NOMO-1 treated with dmso at 0.1 percent for 144 hours (cell line): Measurements from ENCODE around the gene FKBP1B.
"Not testable (repeated sequence)": the region's sequence is repeated elsewhere in the genome, so short reads cannot be mapped to it uniquely, and the experiment has no call there.

Source experiments
- DNase-seq: peaks from one replicate; lab custom pipeline; 2025; ENCODE audit not compliant: unreplicated experiment; lab: John Stamatoyannopoulos, UW

Gene FKBP1B

DNA sequence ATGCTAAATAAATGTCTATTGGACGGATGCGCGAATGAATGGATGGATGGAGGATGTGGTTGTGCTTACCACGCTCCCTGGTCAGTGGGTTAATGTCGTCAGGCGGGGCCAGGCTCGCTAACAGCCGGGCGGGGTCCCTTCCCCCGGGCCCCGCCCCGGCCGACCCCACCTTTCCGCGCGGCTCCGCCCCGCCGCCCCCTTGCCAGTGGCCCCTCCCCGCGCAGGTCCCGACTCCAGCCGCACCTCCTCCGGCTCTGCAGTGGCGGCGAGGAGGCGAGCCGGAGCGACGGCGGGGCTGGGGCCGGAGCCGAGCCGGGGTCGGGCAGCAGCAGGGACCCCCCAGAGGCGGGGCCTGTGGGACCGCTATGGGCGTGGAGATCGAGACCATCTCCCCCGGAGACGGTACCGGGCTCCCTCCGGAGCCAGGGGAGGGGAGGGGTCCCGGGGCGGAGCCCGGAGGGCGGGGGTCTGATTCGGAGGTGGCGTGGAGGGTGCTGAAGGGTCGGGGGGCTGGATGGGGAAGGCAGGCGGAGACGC, at the start of gene FKBP1B:
Gene FKBP1B, plus strand, starts transcription at position 257 of the 537 bp plus-strand sequence. Its CDS starts 109 bp downstream, at position 366.
- no peak for DNase-seq

DNA sequence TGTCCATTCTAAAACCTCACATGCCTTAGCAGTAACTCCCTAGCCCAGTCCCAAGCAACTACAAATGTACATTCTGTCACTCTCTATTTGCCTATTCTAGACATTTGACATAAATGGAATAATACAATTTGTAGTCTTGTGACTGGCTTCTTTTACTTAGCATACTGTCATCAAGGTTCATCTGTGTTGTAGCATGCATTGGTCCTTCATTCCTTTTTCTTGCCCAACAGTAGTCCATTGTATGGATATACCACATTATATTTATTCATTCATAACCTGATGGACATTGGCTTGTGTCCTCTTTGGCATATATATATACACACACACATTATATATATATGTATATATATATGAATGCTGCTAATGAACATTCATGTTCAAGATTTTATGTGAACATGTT, 41.8 kb upstream of the FKBP1B start:
- no peak for DNase-seq

DNA sequence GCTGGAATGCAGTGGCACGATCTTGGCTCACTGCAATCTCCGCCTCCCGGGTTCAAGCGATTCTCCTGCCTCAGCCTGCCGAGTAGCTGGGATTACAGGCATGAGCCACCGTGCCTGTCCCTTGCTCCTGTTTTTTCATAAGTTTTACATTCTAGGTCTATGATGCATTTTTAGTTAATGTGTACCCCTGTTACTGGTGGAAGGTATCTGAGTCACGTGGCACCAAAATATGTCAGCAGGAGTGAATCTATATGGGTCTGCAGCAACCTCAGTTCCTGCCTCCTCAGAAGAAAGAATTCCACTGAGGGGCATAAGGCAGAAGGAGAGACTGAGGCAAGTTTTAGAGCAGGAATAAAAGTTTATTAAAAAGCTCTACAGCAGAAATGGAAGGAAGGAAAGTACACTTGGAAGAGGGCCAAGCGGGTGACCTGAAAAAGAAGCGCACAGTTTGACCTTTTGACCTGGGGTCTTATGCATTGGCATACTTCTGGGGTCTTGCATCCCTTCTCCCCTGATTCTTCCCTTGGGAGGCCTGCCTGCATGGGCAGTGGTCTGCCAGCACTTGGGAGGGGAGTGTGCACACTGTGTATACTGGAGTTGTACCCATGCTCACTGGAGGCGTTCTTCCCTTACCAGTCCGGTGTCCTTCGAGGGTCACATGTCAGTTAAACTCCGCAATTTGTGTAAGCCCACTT, 40.7 kb upstream of the FKBP1B start:
- no peak for DNase-seq

DNA sequence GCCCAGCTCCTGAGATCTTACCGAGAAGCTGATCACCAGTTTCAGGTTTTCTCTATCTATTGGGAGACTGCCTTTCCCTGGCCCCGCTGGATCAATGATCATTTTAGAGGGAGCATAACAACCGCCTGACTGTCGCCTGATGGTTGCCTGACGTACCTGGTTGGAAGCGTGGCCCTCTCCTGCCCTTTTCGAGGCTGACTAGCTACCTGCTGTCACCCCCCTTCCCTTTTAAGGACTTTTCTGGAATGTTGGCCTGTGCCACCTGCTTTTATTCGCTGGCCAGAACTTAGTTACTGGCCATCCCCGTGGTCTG, 40.2 kb upstream of the FKBP1B start:
- DNase-seq, result no peak

DNA sequence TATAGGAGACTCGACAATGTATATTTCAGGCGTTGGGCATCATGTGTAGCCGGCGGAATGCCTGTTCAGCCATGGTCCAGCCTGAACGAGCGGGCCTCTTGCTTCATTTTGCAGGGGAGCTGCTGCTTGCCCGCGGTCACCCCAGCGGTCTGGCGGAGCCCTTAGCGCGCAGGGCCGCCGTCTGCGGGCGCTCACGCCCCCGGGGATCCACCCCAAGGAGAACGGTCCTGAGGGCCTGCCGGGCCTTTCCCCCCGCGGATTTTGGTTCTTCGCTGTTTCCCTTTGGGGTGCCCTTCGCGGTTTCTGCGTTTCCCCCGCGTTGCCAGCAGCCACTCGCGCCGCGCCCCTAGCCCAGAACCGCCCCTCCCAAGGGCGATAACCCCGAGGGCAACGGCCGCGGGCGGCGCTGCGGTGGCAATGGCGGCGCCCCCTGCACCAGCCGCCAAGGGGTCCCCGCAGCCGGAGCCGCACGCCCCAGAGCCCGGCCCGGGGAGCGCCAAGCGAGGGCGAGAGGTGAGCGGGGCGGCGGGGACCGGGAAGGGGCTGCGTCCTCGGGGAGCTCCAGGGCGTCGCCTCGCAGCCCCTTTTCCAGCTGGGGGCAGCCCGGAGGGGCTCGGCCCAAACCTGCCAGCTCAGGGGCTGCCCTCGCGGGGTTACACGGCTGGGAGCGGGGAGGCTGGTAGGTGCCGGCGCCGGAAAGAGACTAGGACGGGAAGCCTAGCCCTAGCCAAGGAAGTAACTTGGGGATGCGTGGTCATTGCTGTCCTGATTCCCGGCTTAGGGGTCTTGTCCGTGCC, 39.7 kb upstream of the FKBP1B start, which contains the start of gene MFSD2B:
Gene MFSD2B, plus strand, starts transcription at position 406 of the 797 bp plus-strand sequence. Its CDS starts 12 bp downstream, at position 418.
- DNase-seq, result no peak

DNA sequence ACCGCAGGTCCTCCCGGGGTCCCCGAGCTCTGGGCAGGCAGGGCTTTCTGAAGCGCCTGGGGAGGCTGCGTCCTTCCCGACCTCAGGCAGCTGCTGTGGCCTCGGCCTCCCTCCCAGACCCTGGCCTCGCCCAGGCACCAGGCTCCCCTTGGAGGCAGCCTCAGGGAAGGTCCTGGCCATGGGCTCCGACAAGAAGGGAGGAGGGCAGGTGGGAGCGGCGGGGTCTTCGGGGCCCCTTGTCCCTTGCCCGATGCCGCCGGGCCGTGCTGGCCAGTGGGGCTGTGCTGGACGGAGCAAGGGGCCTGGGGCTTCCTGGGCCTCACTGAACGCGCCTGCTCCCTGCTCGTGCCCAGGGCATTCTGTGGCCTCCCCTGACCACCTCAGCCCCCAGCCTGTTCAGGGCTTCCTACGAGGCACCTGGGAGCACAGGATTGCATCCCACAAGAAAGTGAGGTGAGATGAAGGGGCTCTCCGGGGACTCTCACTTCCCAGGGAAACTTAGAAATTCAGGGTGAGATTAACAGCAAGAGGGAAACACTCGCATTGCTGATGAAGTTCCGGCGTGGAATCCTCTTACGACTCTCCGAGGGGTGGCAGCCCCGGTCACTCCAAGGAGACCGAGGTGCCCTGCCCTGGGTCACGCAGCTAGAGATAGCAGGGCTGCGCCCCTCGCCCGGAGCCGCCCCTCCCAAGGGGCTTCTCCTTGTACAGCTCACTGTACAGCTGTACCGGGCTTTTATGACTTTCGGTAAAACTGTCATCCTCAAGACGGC, 38.9 kb upstream of the FKBP1B start:
- DNase-seq, result no peak

DNA sequence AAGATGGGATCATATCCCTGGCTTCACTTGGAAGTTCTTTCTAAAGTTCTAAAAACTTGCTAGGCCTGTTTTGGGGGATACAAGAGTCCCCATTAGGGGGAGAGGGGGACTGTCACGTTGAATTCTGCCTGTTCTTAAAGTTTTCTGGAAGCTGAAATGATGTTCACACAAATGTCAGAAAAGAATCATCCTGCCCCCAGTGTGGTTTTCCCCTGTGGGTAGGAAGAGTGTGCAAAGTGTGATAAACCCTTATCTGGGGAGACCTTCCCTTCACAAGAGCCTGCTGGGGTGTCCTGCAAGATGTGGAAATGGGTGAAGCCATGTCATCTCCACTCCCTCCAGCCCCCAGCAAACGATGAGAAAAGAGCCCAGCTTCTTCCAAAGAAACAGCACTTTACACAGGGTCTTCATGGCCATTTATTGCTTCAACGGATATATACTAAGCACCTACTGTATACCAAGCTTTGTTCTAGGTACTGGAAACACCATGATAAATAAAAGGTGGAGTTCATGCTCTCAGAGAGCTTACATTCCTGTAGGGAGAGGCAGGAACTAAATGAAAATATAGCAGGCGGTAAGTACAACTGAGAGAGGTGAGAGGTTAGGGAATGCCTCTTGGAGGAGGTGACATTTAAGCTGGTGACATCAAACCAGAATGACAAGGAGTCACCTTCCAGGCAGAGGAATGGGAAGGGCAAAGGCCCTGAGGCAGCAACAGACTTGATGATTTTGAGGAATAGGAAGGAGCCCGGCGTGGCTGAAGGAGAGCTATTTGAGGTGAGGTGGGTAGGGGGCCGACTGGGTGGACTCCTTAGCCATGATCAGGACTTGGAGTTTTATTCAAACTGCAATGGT, 38.1 kb upstream of the FKBP1B start:
- no peak for DNase-seq

DNA sequence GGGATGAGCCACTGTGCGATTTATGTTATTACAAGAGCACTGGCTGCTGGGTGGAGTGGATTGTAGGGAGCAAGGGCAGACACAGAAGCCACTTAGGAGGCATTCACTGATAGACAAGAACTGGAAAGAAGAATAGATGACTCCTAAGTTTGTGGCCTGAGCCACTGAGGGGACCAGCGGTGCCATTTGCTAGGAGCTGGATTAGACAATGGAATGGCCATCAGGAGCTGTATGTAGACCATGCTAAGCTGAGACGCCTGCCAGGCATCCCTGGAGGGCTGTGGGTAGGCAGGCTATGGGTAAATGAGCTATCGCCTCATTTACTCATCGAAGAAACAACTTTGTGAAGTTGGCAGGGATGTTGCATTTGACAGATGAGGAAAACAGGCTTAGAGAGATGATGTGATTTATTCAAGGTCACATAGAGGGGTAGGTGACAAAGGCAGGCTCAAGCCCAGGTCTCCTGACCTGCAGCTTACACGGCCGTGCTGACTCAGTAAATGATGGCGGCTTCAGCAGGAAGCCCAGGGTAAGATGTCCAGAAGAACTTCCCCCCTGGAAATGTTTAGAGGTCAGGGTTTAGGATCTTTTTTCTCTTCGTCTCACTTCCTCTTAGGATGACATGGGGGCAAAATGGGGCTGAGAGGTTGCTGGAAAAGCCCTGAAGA, 36.9 kb upstream of the FKBP1B start:
- no peak for DNase-seq

DNA sequence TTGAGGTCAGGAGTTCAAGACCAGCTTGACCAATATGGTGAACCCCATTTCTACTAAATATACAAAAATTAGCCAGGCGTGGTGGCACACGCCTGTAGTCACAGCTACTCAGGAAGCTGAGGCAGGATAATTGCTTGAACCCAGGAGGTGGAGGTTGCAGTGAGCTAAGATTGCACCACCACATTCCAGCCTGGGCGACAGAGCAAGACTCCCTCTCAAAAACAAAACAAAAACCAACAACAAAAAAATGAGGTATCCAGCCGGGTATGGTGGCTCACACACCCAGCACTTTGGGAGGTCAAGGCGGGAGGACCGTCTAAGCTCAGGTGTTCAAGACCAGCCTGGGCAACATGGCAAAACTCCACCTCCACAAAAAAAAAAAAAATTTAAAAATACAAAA, 34.6 kb upstream of the FKBP1B start:
- DNase-seq, result not testable (repeated sequence)

DNA sequence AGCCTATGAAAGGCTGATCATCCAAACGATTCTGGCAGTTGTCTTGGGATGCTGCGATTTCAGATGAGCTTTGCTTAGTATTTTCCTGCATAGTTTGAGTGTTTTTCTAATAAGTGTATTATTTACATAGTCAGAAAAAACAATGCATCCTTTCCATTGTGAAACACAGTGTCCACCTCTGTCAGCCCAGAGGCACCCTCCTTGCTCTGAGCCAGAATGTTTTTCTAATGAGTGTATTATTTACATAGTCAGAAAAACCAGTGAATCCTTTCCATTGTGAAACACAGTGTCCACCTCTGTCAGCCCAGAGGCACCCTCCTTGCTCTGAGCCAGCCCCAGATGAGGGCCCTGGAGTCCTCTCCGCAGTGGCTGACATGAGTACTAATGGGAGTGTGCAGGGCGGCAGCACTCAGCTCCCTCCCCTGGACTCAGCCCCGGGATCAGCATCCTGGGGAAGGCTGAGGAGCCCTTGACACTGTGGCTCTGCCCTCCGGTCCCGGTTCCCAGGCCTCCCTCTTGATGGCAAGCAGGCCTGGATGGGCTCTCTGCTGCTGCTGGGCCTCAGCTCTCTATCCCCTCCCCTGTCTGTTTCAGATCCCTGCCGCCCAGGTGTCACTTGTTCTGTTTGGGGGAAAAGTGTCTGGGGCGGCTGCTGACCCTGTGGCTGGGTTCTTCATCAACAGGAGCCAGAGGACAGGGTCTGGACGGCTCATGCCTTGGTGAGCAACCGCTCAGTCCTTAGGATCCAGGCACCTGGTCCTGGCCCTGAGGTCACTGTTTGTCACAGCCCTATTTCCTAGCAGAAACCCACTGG, 33.8 kb upstream of the FKBP1B start:
- no peak for DNase-seq

DNA sequence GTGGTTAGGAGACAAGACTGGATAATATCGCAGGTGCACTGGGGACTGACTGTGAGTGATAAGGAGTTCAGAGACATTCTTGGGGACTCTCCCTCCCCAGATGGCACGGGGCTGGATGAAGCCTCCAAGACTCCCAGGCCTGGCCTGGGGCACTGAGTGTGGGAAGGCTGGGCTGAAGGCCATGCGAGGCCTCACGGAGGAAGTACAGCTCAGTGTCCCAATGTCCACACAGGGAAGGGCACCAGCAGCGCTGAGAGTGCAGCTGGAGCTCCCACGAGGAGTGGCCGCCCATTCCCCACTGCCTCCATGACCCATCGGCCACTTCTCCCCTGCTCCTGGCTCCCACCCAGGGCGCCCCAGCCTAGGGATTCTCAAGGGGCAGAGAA, 33.2 kb upstream of the FKBP1B start:
- DNase-seq, result no peak

DNA sequence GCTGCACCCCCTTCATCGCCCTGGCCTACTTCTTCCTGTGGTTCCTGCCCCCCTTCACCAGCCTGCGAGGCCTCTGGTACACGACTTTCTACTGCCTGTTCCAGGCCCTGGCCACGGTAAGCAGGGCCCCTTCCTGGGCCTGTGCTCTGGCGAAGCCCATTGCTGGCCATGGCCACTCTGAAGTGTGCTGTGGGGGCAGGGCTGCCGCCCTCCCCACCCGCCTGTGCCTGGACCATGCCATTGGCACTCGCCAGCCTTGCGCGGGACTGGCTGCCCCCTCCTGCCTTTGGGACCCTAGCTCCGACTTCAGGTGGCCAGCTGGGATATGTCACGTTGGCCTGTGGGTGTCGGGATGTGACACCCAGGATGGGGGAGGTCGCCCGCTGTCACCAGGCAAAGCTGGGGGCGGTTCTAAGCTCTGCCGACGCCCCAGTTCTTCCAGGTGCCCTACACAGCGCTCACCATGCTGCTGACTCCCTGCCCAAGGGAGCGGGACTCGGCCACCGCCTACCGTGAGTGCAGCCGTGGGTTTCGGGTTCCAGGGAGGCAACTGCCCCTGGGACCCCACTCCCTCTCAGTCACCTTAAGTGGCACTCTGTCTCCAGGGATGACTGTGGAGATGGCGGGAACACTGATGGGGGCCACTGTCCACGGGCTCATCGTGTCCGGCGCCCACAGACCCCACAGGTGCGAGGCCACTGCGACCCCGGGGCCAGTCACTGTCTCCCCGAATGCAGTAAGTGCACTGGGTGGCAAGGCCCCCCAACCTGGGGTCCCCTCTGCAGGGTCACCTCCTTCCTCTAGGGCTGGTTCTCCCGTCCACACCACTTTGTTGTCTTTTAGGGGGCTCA, 32.5 kb upstream of the FKBP1B start:
- DNase-seq, result no peak

DNA sequence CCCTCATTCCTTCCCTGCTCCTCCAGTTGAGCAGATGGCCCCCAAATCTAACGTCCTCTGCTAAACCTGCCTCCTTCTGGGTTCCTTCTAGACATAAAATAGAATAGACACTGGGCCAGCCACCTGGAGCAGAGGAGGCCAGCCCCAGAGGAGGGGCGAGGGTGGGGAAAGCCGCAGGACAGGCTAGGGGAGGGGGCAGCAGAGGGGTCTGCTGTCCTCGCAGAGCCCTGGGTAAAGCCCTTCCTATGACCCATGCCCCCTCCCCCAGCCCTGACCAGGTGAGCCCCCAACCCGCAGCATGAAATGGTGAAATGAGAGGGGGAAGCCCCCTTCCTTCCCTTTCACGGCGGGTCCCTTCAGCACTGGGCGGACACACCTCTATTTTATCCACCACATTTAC, 31.8 kb upstream of the FKBP1B start:
- DNase-seq, result no peak

DNA sequence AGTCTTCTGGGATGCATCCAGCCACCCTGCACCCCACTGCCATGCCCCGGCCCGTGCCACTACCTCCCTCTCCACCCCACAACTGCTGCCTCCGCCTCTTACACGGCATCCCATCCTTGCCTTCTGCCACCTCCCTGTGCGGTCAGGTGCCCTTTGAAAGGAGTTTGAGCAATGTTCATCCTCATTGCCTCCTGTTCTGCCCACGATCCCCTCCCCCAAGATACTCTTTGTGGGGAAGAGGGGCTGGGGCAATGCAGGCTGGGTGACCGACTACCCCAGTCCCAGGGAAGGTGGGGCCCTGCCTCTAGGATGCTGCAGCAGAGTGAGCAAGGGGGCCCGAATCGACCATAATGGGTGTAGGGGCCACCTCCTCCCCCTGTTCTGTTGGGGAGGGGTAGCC, 31.3 kb upstream of the FKBP1B start:
- DNase-seq, result no peak

DNA sequence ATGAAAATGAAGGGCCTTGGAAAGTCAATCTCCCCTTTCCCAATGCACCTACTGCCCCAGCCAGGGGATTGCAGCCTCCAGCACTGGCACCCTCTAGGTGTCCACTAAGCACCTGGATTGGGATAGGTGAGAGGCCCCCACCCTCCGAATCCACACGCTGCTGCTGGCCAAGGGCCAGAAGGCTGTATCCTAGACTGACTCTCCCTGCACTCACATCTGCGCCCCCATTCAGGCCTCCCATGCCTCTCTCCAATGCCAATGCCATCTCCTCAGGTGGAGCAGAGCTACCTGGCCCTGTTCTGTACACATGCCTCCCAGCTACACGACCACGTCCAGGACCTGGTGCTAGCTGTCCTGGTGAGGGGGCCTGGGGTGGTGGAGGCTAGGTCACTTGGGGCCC, 29.8 kb upstream of the FKBP1B start:
- DNase-seq, result no peak

DNA sequence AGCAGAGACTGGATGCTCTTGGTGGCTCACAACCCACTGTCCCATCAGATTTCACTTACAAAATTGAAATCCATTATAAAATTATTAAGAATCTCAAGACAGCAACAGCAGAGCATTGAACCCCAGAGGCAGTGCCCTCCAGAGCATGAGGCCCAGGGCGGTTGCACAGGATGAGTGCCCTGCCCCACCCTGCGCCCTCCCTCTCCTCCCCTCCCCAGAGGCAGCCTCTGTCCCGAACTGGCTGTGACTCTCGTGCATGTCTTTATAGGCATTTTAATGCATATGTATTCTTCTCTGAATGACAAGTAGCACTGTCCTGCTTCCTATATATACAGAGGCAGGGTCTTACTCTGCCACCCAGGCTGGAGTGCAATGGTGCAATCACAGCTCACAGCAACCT, 29.3 kb upstream of the FKBP1B start:
- no peak for DNase-seq

DNA sequence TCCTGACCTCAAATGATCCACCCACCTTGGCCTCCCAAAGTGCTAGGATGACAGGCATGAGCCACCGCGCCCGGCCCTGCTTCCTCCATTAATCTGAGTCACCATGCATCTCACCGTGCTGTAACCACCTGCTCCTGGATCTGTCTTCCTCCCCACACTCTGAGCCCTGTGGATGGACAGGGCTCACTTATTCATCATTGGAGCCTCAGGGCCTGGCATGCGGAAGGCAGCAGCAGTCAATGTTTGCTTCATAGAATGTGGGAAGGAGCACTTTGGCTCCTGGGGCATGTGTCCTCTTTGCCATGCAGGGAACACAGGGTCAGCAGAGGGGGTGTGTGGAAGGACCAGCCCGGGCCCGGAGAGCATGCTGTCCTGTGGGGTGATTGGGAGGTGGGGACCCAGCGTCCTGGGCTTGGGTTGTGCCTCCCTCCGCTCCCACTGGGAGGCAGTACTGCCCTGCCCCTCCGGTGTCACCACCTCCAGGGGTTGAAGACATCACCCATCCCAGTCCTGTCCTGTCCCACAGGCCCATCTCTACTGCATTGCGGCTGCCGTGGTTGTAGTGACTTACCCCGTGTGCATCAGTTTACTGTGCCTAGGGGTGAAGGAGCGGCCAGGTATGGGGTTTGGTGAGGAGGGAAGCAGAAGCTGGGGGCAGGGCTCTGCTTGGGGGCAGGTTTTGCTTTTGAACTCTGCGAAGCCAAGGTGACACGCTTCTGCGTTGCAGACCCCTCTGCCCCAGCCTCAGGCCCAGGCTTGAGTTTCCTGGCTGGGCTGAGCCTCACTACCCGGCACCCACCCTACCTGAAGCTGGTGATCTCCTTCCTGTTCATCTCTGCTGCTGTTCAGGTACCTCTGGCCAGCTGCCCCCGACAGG, 28.2 kb upstream of the FKBP1B start:
- DNase-seq, result no peak
